Hematopoietic multipotent progenitor cell (in vitro differentiated cells): Measurements from ENCODE around the gene ASB18. TPM values are rescaled to one million over a fixed set of nuclear protein-coding genes. Genes with fewer than 3 reads are reported as not detected.

ENCODE experiments used
- DNase-seq, 3 donors: peaks; one replicate each; pipeline ENCODE4 v3.0.0-alpha.2; 2011 to 2015; ENCODE audit warnings: low read depth in 2 of 3, low spot score in 2 of 3
- total RNA-seq: library from RNA; depleted of rRNA; stranded (reverse); fragments of >200 nt; gene quantifications from one replicate; pipeline ENCODE4 v1.2.3, GENCODE V29; 2012

ASB18 gene
- under 0.01 TPM for total RNA-seq

- DNase-seq, result no peak
These were observed at the start of gene ASB18 for GRCh38 chr2:236264256-236264655. TSS of gene ASB18 (minus strand) at chr2:236264406. CDS start at chr2:236264345, 61 bp downstream.

GRCh38 chr2:236311286-236311685 lies 47.1 kb upstream of the ASB18 start:
- DNase-seq, result no peak

- peak in 2 of 3 donors; percentile 2 to 17 for DNase-seq
These were observed 45.4 kb upstream of the ASB18 start for GRCh38 chr2:236309669-236310029.

GRCh38 chr2:236308855-236309668 lies 44.9 kb upstream of the ASB18 start:
- DNase-seq, result no peak

GRCh38 chr2:236307641-236308040 lies 43.4 kb upstream of the ASB18 start:
- no peak for DNase-seq

GRCh38 chr2:236306825-236307540 lies 42.8 kb upstream of the ASB18 start:
- no peak for DNase-seq

GRCh38 chr2:236305964-236306605 lies 41.9 kb upstream of the ASB18 start:
- DNase-seq, result no peak

GRCh38 chr2:236305531-236305930 lies 41.3 kb upstream of the ASB18 start:
- no peak for DNase-seq

- no peak for DNase-seq
These were observed 39.7 kb upstream of the ASB18 start for GRCh38 chr2:236303935-236304334.

GRCh38 chr2:236302555-236302954 lies 38.3 kb upstream of the ASB18 start:
- no peak for DNase-seq

GRCh38 chr2:236298924-236299475 lies 34.8 kb upstream of the ASB18 start:
- no peak for DNase-seq

- no peak for DNase-seq
These were observed 31.3 kb upstream of the ASB18 start for GRCh38 chr2:236295481-236295880.

GRCh38 chr2:236294647-236295046 lies 30.4 kb upstream of the ASB18 start:
- DNase-seq, result no peak

GRCh38 chr2:236293241-236293810 lies 29.1 kb upstream of the ASB18 start:
- no peak for DNase-seq

GRCh38 chr2:236291911-236292310 lies 27.7 kb upstream of the ASB18 start:
- no peak for DNase-seq

- no peak for DNase-seq
These were observed 27.3 kb upstream of the ASB18 start for GRCh38 chr2:236291476-236291875.

GRCh38 chr2:236290742-236291425 lies 26.7 kb upstream of the ASB18 start:
- DNase-seq, result no peak

- DNase-seq, result no peak
These were observed 25.7 kb upstream of the ASB18 start for GRCh38 chr2:236289766-236290462.

GRCh38 chr2:236288373-236288772 lies 24.2 kb upstream of the ASB18 start:
- peak in 1 of 3 donors; percentile 9 for DNase-seq

GRCh38 chr2:236287656-236288055 lies 23.4 kb upstream of the ASB18 start:
- DNase-seq, result no peak
